SH-SY5Y (cell line): ENCODE data around the gene DUSP11.

Experiments
- GATA2 ChIP-seq: IDR thresholded peaks from 2 replicates; pipeline ENCODE4 v1.6.1; 2011; ENCODE audit warnings: mild to moderate bottlenecking, low read depth, low read length
- GATA3 ChIP-seq: IDR thresholded peaks from 2 replicates; pipeline ENCODE4 v1.6.1; 2011; ENCODE audit warnings: low read depth, mild to moderate bottlenecking, low read length, moderate library complexity

DNA sequence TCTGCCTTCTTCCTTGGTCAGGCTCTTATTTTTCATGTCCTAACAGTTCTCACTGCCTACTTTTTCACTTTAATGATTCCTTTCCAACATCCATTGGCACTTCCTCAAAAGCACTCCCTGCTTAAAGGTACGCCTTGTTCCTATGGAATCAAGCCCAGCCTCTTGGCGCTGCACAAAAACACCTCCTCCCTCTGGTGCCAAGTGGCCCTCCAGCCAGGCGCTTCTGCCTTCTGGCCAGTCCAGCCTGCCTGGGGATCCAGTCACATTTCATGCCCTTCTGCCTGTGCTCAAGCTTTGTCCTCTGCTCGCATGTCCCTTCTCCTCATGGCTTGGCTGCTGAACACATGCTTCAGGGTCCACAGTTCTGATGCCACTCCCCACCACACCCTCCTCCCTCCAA, 49.1 kb downstream of the DUSP11 start:
- TF ChIP-seq GATA2 (no peak), GATA3 (no peak)
